ENCODE measurements around the gene TSEN2. TPM values are rescaled to one million over a fixed set of nuclear protein-coding genes. Genes with fewer than 3 reads are reported as not detected.
A peak's percentile ranks its signal among the peaks of the same experiment; 100 is the strongest.

Gene TSEN2
- total RNA-seq, 1 donor from 2014 or later, result 21.3 TPM

DNA sequence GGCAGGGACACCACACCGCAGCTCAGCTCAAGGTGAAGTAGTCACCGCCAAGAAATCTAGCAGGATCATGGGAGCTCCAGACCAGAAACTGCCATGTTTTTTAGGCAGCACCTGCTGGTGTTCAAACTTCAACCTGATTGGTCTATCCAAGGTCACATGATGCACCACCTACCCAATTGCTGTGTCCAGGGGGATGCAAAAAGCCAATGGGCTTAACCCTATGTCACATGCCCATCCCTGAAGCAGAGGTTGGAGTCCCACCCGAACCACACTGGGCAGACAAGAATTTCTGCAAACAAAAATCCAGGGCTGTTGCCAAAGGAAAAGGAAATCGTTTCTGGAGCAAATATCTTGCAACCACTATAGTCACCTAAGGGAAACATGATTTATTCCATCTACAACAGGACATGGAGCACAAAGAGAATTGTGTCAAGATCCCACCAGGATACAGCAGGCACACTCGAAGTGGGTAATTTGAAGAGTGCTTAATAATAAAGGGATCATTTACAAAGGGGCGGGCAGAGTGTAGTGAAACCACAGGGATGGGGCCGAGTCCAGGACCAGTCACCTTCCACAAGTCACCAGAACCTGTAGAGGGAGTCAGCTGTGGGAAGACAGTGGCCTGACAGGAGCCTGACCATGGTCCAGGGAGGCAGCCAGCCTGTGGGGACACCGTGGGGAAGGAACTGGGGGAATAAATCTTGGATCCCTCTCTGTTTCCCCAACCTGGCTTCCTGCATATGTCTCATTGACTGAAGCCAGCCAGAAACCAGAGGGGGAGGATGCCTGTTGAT, 34.2 kb upstream of the TSEN2 start:
- TF ChIP-seq, protein P1, sequence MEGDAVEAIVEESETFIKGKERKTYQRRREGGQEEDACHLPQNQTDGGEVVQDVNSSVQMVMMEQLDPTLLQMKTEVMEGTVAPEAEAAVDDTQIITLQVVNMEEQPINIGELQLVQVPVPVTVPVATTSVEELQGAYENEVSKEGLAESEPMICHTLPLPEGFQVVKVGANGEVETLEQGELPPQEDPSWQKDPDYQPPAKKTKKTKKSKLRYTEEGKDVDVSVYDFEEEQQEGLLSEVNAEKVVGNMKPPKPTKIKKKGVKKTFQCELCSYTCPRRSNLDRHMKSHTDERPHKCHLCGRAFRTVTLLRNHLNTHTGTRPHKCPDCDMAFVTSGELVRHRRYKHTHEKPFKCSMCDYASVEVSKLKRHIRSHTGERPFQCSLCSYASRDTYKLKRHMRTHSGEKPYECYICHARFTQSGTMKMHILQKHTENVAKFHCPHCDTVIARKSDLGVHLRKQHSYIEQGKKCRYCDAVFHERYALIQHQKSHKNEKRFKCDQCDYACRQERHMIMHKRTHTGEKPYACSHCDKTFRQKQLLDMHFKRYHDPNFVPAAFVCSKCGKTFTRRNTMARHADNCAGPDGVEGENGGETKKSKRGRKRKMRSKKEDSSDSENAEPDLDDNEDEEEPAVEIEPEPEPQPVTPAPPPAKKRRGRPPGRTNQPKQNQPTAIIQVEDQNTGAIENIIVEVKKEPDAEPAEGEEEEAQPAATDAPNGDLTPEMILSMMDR (IDR thresholded peaks at IDR 0.05; ENCODE audit: insufficient read depth, low read length, severe bottlenecking), result no peak
- FAIRE-seq (no peak), DNase-seq (ENCODE audit: low read depth) (no peak)
- Histone ChIP-seq H3K4me3 (ENCODE audit: low read depth, low read length) (no peak overlapping the region), H3K36me3 (ENCODE audit: control insufficient read depth, insufficient read depth, low read length) (no peaks in the 10 kb centered on the region), H3K27me3 (ENCODE audit: control insufficient read depth, insufficient read depth, low read length) (no peaks in the 10 kb centered on the region)

- Histone ChIP-seq H3K36me3 (ENCODE audit: control insufficient read depth, insufficient read depth, low read length) (no peaks in the 10 kb centered on the region), H3K4me3 (ENCODE audit: low read depth, low read length) (no peak overlapping the region), H3K27me3 (ENCODE audit: control insufficient read depth, insufficient read depth, low read length) (no peaks in the 10 kb centered on the region)
- DNase-seq (ENCODE audit: low read depth) (no peak), FAIRE-seq (no peak)
- TF ChIP-seq, protein P1 (IDR thresholded peaks at IDR 0.05; ENCODE audit: insufficient read depth, low read length, severe bottlenecking), result no peak
Measured at GRCh38 chr3:12451481-12451880, 32.8 kb upstream of the TSEN2 start.

- Histone ChIP-seq H3K27me3 (ENCODE audit: control insufficient read depth, insufficient read depth, low read length) (no peaks in the 10 kb centered on the region), H3K4me3 (ENCODE audit: low read depth, low read length) (no peak overlapping the region), H3K36me3 (ENCODE audit: control insufficient read depth, insufficient read depth, low read length) (no peaks in the 10 kb centered on the region)
- TF ChIP-seq, protein P1 (IDR thresholded peaks at IDR 0.05; ENCODE audit: insufficient read depth, low read length, severe bottlenecking), result no peak
- FAIRE-seq, result no peak
- DNase-seq (ENCODE audit: low read depth), result no peak
Measured at GRCh38 chr3:12451960-12452359, 32.3 kb upstream of the TSEN2 start.

DNA sequence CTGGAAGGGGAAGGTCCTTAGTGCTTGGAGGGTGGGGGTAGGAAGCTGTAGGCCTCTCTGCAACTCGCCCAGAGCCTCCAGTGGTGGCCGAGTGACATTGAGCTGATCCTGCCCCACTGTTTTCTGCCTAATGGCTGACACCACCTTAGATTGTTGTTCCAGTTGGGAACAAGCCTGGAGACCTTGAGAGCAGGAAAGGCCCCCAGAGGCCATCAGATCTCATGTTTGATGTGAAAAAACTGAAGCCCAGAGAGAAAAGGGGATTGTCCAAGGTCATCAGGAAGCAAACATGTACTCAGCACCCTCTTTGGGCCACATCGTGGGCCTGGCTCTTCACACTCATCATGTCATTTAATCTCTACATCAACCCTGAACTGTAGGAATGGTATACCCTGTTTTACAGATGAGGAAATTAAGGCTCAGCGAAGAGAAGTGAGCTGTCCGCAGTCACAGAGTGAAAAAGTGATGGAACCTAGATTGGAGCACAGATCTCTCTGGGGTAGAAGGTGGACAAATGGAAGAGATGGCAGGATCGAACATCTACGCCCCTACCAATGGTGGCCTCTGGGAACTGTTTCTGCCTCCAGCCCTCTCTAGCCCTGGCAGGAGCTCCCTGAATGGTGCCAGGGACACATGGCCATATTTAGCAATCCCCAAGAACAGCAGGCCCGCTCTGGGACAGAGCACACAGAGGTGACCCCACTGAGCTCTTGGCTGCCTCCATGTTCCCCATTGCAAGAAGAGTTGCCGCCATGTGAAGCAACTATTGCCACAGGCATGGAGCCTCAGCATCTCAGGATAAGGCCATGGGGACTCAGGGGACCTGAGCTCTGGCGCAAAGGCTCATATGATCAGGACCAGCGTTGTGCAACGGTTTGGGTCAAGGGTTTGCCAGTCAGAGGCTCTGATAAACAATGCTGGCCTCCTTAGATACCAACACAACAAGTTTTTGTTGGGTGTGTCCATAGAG, 31.6 kb upstream of the TSEN2 start:
- Histone ChIP-seq H3K36me3 (ENCODE audit: control insufficient read depth, insufficient read depth, low read length) (no peaks in the 10 kb centered on the region), H3K27me3 (ENCODE audit: control insufficient read depth, insufficient read depth, low read length) (no peaks in the 10 kb centered on the region), H3K4me3 (ENCODE audit: low read depth, low read length) (no peak overlapping the region)
- FAIRE-seq (peak; percentile 28), DNase-seq (ENCODE audit: low read depth) (no peak)
- TF ChIP-seq, protein P1 (IDR thresholded peaks at IDR 0.05; ENCODE audit: insufficient read depth, low read length, severe bottlenecking), result no peak

DNA sequence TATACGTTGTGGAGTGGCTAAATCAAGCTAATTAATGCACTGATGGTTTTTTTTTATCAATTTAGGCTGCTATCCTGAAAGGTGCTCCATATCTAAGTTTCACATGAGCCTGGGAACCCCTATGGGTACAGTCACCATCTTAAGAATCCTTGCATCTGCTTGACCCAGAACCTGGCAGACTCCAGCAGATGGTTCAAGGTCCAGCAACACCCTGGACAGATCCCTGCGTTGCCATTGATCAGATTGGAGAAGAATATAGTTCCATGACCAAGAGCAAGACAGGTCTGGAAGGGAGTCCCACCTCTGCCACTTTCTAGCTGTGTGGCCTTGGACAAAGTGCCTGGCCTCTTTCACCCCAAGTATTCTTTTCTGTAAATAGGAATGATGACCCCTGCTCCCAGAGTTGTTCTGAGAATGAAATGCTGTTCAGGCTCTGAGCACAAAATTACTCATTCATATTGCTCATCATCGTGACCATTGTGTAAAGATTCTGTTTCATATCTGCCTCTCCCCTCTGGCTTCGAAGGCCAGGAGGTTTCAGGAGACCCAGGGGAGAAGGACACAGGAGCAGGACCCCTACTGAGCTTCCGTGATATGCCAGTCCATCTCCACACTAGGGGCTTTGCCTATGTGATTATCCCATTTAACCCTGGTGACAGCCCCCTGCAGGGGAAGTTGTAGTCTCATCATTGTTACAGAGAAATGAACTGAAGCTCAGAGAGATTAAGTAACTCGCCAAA, 30.0 kb upstream of the TSEN2 start:
- DNase-seq (ENCODE audit: low read depth) (peak; percentile 71), FAIRE-seq (no peak)
- no peaks in the 10 kb centered on the region for H3K36me3 ChIP-seq (ENCODE audit: control insufficient read depth, insufficient read depth, low read length)
- H3K4me3 ChIP-seq (ENCODE audit: low read depth, low read length), result no peak overlapping the region
- TF ChIP-seq, protein P1 (IDR thresholded peaks at IDR 0.05; ENCODE audit: insufficient read depth, low read length, severe bottlenecking), result no peak
- no peaks in the 10 kb centered on the region for H3K27me3 ChIP-seq (ENCODE audit: control insufficient read depth, insufficient read depth, low read length)

All from bronchial epithelial cell (primary cell).